Measurements from ENCODE around the gene COX7A2L. TPM values are rescaled to one million over a fixed set of nuclear protein-coding genes. Genes with fewer than 3 reads are reported as not detected.

The COX7A2L gene
- polyA plus RNA-seq, 1 of the 3 experiments (the other 2 are of a cell fraction): 77.6 TPM

DNA sequence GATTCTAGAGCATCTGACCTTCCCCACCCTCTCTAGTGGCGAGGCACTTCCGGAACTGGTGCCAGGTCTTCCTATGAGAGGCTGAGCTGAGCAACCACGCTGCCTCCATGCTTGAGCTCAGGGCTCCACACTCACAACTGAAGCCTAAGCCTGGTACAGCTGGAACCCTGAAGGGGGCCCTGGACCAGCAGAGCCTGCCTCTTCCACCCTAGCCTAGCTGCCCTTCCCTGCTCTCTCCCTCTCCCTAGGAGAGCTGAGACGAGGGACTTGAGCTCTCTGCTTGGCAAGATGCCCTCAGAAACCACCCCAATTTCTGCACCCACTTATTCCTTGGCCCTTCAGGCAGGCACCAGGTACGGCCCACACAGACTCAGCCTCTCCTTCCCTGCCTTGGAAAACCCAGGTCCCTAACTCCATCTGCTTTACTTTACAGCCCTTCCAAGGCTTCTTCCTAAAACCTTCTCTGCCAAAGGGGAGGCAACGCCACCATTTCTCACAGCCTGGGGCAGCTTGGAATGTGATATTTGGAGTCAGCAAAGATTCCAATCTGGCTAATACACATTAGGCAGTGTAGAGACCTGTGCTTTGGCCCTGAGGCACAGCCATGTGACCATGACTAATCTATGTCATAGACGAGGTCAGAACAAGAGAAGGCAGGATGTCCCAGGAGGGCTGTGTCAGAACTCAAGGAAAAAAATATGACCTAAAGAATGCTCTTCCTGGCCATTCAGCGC, 18.8 kb downstream of the COX7A2L start (continued):
- TF ChIP-seq, protein P1, sequence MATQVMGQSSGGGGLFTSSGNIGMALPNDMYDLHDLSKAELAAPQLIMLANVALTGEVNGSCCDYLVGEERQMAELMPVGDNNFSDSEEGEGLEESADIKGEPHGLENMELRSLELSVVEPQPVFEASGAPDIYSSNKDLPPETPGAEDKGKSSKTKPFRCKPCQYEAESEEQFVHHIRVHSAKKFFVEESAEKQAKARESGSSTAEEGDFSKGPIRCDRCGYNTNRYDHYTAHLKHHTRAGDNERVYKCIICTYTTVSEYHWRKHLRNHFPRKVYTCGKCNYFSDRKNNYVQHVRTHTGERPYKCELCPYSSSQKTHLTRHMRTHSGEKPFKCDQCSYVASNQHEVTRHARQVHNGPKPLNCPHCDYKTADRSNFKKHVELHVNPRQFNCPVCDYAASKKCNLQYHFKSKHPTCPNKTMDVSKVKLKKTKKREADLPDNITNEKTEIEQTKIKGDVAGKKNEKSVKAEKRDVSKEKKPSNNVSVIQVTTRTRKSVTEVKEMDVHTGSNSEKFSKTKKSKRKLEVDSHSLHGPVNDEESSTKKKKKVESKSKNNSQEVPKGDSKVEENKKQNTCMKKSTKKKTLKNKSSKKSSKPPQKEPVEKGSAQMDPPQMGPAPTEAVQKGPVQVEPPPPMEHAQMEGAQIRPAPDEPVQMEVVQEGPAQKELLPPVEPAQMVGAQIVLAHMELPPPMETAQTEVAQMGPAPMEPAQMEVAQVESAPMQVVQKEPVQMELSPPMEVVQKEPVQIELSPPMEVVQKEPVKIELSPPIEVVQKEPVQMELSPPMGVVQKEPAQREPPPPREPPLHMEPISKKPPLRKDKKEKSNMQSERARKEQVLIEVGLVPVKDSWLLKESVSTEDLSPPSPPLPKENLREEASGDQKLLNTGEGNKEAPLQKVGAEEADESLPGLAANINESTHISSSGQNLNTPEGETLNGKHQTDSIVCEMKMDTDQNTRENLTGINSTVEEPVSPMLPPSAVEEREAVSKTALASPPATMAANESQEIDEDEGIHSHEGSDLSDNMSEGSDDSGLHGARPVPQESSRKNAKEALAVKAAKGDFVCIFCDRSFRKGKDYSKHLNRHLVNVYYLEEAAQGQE (IDR thresholded peaks at IDR 0.05; ENCODE audit: low read depth, low read length): no peak
- TF ChIP-seq EP300 (IDR thresholded peaks at IDR 0.05; ENCODE audit: borderline replicate concordance in 1 of 2, low read depth in 1 of 2, low read length in 1 of 2): no peak; a peak in 1 of 4 replicates
- TF ChIP-seq, protein P2, sequence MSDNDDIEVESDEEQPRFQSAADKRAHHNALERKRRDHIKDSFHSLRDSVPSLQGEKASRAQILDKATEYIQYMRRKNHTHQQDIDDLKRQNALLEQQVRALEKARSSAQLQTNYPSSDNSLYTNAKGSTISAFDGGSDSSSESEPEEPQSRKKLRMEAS (IDR thresholded peaks at IDR 0.05; ENCODE audit: low read depth): peak; percentile 86
- no peak for TF ChIP-seq ELF1 (IDR thresholded peaks at IDR 0.05)
- TF ChIP-seq GABPA (IDR thresholded peaks at IDR 0.05; ENCODE audit: low read depth): no peak
- TF ChIP-seq TCF12 (IDR thresholded peaks at IDR 0.05): peak; percentile 73
- no peak for TF ChIP-seq FOXM1 (IDR thresholded peaks at IDR 0.05; ENCODE audit: low read depth)
- no peak for TF ChIP-seq RFX5 (IDR thresholded peaks at IDR 0.05; ENCODE audit: low read length)
- no peak for TF ChIP-seq SMC3 (IDR thresholded peaks at IDR 0.05; ENCODE audit: low read depth, low read length)
- no peak for TF ChIP-seq NRF1 (IDR thresholded peaks at IDR 0.05; ENCODE audit: low read depth, low read length)
- TF ChIP-seq JUND (IDR thresholded peaks at IDR 0.05): peak; percentile 65; the same call in 1 of the 2 replicates
- 0 out of 2 replicates have a peak, but pooled peaks have one; percentile 31 for TF ChIP-seq TAF1 (IDR thresholded peaks at IDR 0.05; ENCODE audit: borderline replicate concordance, low read depth, low read length)

DNA sequence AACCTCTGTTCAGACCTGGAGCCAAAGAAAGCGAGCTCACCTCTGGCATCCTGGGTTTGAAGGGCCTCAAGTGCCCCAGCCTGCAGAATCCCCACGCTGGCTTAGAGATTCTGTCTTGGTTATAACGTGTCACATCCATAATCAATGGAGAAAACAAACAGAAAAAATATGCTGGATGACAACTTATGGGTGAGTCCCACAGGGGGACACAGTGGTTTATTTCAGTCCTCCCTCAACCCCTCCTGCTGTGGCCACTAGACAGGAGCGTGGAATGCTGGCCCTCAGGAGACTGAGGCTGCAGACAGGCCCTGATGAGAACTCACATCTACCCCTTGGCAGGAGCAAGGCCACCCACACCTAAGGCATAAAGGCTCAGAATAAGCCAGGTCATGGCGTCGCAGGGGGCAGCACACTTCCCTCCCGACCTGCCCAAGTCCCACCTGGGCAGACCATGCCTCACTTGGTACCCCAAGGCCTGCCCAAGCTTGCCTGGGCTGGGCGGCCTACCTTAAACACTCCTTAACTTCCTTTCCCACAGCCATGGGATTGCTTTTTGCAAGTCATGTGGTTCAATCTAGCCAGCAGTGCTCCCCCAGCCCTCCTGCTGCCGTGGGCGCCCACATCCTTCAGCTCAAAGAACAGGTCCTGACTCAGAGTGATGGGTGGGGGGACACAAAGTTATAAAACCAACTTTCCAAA, 19.9 kb downstream of the COX7A2L start:
- Histone ChIP-seq H3K27ac (ENCODE audit: low read depth in 2 of 2, low read length in 1 of 2) (peak overlapping the region; percentile 18 to 92; a peak in 2 of 4 replicates), H2AFZ (ENCODE audit: low read depth) (no peak overlapping the region), H3K9me2 (no peaks in the 10 kb centered on the region), H3K27me3 (ENCODE audit: insufficient read depth) (no peaks in the 10 kb centered on the region), H3K79me2 (ENCODE audit: insufficient read depth) (peaks cover 67% of the 10 kb centered on the region), H3K4me1 (ENCODE audit: control insufficient read depth in 1 of 2, insufficient read depth in 2 of 2, low read depth in 1 of 2, low read length in 1 of 2) (peaks cover 17 to 19% of the 10 kb centered on the region in 2 experiments; a peak in 3 of 4 replicates), H3F3A (replicated peaks; ENCODE audit: insufficient read depth) (peaks cover 10% of the 10 kb centered on the region), H3K9me3 (no peaks in the 10 kb centered on the region), H3K4me2 (no peak overlapping the region), H3K36me3 (replicated peaks in 1 of 2; ENCODE audit: control insufficient read depth in 1 of 2, insufficient read depth in 2 of 2, low read length in 1 of 2) (peaks cover 28 to 38% of the 10 kb centered on the region in 2 experiments), H3K4me3 (ENCODE audit: low read depth in 2 of 2, low read length in 1 of 2) (no peak overlapping the region), H4K20me1 (ENCODE audit: insufficient read depth) (no peaks in the 10 kb centered on the region; the same call in 1 of the 2 replicates), H3K9ac (no peak overlapping the region)
- DNase-seq: no peak
- ChIA-PET CTCF (interaction anchor here (3.5 to 4.5 kb wide), 2 partner anchors 12 to 245 kb away, joined by 12 to 28 read pairs; no protein-coding TSS in a partner anchor), POLR2A (interaction anchor here (1.1 kb wide), 1 partner anchor 13 kb away, joined by 3 read pairs; no protein-coding TSS in a partner anchor)
- no peak for TF ChIP-seq TCF12 (IDR thresholded peaks at IDR 0.05)
- TF ChIP-seq SIN3A (IDR thresholded peaks at IDR 0.05; ENCODE audit: borderline replicate concordance, low read depth, low read length): no peak
- TF ChIP-seq JUND (IDR thresholded peaks at IDR 0.05): no peak
- TF ChIP-seq CHD2 (IDR thresholded peaks at IDR 0.05; ENCODE audit: low read length, partially characterized antibody): no peak
- TF ChIP-seq POLR2AphosphoS5 (IDR thresholded peaks at IDR 0.05; ENCODE audit: low read depth, low read length): no peak
- TF ChIP-seq RAD21 (IDR thresholded peaks at IDR 0.05; ENCODE audit: low read length): no peak
- no peak for TF ChIP-seq SMC3 (IDR thresholded peaks at IDR 0.05; ENCODE audit: low read depth, low read length)
- no peak for TF ChIP-seq RFX5 (IDR thresholded peaks at IDR 0.05; ENCODE audit: low read length)
- no peak for TF ChIP-seq GATA2 (CRISPR knock-in tag; IDR thresholded peaks at IDR 0.05)
- no peak for TF ChIP-seq MEF2A (IDR thresholded peaks at IDR 0.05; ENCODE audit: borderline replicate concordance, low read depth)
- TF ChIP-seq, protein P2 (IDR thresholded peaks at IDR 0.05; ENCODE audit: low read depth): no peak
- TF ChIP-seq, protein P3, sequence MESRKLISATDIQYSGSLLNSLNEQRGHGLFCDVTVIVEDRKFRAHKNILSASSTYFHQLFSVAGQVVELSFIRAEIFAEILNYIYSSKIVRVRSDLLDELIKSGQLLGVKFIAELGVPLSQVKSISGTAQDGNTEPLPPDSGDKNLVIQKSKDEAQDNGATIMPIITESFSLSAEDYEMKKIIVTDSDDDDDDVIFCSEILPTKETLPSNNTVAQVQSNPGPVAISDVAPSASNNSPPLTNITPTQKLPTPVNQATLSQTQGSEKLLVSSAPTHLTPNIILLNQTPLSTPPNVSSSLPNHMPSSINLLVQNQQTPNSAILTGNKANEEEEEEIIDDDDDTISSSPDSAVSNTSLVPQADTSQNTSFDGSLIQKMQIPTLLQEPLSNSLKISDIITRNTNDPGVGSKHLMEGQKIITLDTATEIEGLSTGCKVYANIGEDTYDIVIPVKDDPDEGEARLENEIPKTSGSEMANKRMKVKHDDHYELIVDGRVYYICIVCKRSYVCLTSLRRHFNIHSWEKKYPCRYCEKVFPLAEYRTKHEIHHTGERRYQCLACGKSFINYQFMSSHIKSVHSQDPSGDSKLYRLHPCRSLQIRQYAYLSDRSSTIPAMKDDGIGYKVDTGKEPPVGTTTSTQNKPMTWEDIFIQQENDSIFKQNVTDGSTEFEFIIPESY (IDR thresholded peaks at IDR 0.05; ENCODE audit: borderline replicate concordance, low read depth): no peak
- TF ChIP-seq, protein P4, sequence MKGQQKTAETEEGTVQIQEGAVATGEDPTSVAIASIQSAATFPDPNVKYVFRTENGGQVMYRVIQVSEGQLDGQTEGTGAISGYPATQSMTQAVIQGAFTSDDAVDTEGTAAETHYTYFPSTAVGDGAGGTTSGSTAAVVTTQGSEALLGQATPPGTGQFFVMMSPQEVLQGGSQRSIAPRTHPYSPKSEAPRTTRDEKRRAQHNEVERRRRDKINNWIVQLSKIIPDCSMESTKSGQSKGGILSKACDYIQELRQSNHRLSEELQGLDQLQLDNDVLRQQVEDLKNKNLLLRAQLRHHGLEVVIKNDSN (IDR thresholded peaks at IDR 0.05; ENCODE audit: borderline replicate concordance, low read depth): no peak
- no peak for TF ChIP-seq TAF1 (IDR thresholded peaks at IDR 0.05; ENCODE audit: borderline replicate concordance, low read depth, low read length)
- TF ChIP-seq, protein P5, sequence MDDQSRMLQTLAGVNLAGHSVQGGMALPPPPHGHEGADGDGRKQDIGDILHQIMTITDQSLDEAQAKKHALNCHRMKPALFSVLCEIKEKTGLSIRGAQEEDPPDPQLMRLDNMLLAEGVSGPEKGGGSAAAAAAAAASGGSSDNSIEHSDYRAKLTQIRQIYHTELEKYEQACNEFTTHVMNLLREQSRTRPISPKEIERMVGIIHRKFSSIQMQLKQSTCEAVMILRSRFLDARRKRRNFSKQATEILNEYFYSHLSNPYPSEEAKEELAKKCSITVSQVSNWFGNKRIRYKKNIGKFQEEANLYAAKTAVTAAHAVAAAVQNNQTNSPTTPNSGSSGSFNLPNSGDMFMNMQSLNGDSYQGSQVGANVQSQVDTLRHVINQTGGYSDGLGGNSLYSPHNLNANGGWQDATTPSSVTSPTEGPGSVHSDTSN (IDR thresholded peaks at IDR 0.05): no peak
- no peak for TF ChIP-seq RXRA (IDR thresholded peaks at IDR 0.05; ENCODE audit: borderline replicate concordance, low read depth)
- 94% methylated on average over 8 of the region's 10 CpGs for WGBS (ENCODE audit: low lambda C conversion rate)
